HG03439 (cell line): ENCODE data around the gene SELPLG.
"Not testable (repeated sequence)": the region's sequence is repeated elsewhere in the genome, so short reads cannot be mapped to it uniquely, and the experiment has no call there.

Source experiments
- ATAC-seq: cut with Tn5 transposase; IDR thresholded peaks from one replicate; pipeline ENCODE4 v1.9.1; 2021; ENCODE audit warnings: mild to moderate bottlenecking, moderate library complexity; ENCODE audit not compliant: unreplicated experiment

SELPLG gene

DNA sequence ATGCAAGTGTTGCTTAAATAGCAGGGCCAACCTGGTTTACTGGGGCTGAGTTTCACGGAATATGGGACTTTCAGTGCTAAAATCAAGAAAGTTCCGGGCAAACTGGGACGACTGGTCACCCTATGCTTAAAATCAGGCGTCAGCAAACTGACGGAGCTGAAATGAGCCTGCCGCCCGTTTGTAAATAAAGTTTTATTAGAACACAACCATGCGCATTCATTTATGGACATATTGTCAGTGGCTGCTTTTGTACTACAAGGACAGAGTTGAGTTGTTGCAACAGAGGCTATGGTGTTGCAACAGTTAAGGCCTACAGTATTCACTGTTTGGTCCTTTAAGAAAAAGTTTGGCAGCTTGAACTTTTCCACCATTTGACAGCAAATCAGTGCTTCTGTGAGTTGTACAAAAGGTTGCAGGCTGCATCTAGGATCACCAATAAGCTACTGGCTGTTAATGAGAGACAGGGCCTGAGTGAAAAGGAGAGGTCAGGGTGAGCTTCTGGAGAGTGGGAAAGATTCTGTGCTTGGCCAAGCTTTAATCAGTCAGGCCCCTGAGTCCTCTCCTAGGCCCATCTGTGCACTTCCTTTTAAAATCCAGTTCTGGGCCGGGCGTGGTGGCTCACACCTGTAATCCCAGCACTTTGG is 13.3 kb downstream of the SELPLG start:
- no peak for ATAC-seq

DNA sequence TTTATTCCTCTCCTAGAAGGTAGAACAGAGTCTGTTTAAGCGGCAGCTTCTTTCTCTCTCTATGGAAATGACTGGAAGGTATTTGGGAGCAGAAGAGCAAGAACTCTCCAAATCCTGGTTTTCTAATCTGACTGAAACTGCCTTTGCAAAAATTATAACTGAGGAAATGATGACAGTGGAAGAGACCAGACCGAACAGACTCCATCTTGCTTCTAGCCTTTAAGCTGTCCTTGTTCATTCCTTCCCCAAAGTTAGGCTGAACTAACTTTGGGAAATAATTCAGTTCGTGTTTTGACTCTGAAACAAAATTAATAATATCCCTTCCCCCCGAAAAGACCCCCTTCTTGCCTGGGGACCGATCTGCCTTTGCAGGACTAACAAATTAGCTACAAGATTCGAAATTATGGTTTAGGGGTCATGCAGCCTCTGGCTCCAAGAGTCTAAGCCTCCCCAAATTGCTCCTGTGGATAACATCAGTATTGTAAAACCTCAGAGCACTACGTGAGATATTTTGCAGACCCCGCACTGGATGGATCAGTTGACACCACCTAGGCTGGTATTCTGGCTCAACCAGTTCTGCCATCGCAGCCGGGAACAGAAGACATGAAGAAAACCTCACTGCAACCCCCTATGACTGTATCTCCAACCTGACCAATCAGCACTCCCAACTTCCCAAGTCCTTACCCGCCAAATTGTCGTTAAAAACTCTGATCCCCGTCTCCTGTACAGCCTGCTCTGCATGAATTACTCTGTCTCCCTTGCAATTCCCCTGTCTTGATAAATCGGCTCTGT is 14.1 kb downstream of the SELPLG start:
- no peak for ATAC-seq

DNA sequence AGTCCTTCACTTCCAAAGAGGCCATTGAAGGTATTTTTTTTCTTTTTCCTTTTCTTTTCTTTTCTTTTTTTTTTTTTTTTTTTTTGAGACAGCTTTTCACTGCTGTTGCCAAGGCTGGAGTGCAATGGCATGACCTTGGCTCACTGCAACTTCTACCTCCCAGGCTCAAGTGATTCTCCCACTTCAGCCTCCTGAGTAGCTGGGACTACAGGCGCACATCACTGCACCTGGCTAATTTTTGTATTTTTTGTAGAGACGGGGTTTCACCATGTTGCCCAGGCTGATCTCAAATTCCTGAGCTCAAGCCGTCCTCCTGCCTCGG is 14.8 kb downstream of the SELPLG start:
- ATAC-seq: not testable (repeated sequence)

DNA sequence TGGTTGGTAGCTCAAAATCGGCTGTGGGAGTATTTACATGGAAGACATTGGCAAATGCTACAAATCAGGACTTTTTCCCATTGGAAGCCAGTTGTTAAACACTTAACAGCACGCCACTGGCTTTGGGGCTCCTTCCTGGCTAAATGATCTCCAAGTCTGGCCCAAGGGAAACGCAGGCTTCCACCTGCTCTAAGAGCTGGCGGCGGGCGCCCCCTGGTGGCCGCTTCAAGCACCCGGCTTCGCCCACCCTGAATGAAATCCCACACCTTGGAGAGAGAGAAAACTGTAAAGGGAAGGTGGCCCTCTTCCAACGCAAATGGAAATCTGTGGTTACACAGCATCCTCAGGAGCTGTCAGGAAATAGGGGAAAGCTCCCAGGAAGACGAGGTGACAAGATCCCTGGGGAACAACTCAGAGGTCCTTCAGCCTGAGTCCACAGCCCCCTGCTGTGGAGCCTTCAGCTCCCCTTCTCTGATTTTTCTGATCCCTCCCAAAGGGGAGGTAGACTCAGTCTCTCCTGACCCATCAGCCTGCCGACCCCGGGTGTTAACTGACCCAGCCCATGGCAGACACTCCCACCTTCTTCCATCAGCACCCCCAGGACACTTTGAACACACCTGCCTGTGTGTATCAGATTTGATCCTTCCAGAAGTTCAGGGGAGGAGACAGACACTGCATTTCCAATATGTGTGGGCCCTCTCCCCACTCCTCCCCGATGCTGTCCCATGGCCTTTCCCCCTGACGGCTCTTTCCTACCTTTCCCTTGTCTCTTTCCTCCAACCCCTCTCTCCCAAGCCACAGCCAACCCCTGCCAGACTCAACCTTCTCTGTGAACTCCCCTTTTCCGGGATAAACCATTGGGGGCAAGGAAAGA is 15.4 kb downstream of the SELPLG start:
- ATAC-seq: peak; percentile 43

- ATAC-seq: peak; percentile 87
Measured at GRCh38 chr12:108616941-108617858, 16.5 kb downstream of the SELPLG start.

GRCh38 chr12:108616359-108616758 is 17.3 kb downstream of the SELPLG start:
- no peak for ATAC-seq

DNA sequence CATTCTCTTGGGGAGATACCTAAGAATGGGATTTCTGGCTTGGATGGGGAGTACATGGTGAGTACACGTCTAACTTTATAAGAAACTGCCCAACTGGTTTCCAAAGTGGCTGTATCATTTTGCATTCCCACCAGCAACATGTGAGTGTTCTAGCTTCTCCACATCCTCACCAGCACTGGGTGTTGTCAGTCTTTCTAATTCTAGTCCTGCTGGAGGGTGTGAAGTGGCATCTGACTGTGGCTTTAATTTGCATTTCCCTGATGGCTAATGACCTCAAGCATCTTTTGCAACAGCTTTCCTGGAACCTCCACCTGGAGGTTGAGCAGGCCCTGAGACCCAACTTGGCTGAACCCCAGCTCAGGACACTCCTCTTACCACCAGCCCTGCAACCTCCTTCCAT is 17.8 kb downstream of the SELPLG start:
- ATAC-seq: no peak

GRCh38 chr12:108614639-108615038 is 19.1 kb downstream of the SELPLG start:
- no peak for ATAC-seq

DNA sequence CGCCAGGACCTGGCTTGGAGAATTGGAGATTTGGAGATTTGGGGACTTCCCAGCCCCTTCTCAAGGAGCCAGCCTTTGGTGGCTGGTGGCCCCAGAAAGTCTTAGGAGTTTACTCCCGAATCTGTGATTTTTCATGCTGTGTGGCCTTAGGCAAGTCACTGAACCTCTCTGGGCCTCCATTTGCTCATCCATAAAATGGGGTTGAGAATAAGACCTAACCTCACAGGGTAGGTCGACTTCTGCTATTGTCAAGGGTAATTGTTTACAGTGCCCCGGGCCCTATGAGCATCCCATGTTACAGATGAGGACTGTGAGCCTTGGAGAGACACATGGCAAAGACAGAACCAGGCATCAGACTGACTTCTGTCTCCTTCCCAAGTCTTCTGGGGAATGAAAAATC is 19.7 kb downstream of the SELPLG start:
- ATAC-seq: no peak

DNA sequence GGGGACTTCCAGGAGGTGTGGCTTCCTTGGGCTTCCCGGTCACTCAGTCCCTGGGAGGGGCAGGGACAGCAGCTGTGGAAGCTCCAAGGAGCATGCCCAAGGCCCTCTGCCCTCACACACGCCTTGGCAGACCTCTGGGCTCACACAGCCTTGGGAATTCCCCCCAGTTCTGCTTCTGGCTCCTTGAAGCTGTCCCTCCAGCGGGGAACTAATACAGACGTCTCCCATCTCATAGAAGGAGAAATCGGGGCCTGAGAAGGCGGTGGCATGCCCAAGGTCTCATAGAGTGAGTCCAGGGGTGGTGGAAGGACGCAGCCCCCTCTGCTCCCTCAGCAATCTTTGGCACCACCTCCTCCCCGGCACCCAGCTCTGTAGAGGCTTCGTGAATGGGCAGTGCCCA is 20.1 kb downstream of the SELPLG start:
- no peak for ATAC-seq

- ATAC-seq: no peak
Measured at GRCh38 chr12:108612788-108613282, 20.9 kb downstream of the SELPLG start.

GRCh38 chr12:108611884-108612415 is 21.7 kb downstream of the SELPLG start:
- no peak for ATAC-seq

- no peak for ATAC-seq
Measured at GRCh38 chr12:108610856-108611605, 22.7 kb downstream of the SELPLG start.

GRCh38 chr12:108610336-108610815 is 23.3 kb downstream of the SELPLG start:
- no peak for ATAC-seq

GRCh38 chr12:108609537-108610335 is 24.0 kb downstream of the SELPLG start:
- ATAC-seq: no peak

- ATAC-seq: no peak
Measured at GRCh38 chr12:108608616-108609015, 25.1 kb downstream of the SELPLG start.

DNA sequence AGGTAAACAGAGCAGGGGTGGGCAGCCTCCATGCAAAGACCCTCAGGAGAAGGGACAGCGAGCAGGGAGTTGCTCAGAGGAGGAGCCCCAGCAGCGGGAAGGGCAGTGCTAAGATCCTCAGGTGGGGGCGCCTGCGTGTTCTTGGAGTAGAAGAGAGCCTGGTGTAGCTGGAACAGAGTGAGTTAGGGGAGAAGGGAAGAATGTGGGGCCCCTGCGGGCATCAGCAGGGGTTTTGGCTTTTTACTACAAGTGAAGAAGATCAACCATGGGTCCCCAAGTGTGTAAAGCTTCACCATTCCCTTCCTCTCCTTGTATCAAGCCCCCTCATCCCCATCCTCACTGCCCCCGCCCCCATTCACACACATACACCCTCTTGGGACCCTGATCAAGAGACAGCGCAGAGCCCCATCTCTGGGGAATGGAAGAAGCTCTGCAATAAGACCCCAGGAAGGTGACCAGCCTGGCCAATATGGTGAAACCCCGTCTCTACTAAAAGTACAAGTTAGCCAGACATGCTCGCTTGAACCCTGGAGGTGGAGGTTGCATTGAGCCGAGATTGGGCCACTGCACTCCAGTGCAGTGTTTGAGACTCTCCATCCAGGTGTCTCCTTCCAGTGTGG is 25.6 kb downstream of the SELPLG start:
- ATAC-seq: no peak

GRCh38 chr12:108606492-108606891 is 27.2 kb downstream of the SELPLG start:
- no peak for ATAC-seq
